ENCODE measurements around the gene PRCC. TPM values are rescaled to one million over a fixed set of nuclear protein-coding genes. Genes with fewer than 3 reads are reported as not detected.

PRCC gene
- total RNA-seq, 1 experiment from 2014 or later = 67.4 TPM

DNA sequence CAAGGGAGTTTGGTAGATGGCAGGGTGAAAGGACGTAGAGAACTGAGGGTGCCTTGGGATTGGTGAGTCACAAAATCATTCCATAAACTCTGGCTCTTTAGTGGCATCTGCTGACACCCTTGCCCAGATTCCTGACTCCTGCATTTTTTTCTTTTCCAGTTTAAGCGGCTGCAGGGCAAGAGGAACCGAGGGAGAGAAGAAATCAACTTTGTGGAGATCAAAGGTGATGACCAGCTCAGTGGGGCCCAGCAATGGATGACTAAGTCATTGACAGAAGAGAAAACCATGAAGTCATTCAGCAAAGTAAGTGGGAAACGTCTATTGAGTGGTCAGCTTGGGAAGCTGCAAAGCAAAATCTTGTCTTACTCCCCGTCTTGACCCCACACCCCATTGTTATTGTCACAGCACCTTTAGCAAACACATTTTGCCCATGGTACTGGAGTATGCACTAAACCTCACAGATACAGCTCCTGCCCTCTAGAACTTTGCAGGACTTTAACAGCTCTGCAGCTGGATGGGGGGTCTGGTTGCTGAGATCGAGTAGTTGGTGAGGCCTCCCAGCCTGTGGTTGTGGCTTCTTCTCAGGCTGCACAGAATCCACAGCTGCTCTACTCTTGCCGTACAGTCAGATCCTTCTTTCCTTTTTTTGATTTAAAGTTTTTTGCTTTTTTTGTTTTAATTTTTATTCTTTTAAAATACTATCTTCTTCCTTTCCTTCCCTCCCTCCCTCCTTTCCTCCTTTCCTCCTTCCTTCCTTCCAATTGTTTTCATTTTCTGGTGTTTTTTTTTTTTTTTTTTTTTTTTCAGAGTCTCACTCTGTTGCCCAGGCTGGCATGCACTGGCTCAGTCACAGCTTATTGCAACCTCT is 27.4 kb downstream of the PRCC start:
- DNase-seq (ENCODE audit: extremely low read depth, low read depth) = no peak

DNA sequence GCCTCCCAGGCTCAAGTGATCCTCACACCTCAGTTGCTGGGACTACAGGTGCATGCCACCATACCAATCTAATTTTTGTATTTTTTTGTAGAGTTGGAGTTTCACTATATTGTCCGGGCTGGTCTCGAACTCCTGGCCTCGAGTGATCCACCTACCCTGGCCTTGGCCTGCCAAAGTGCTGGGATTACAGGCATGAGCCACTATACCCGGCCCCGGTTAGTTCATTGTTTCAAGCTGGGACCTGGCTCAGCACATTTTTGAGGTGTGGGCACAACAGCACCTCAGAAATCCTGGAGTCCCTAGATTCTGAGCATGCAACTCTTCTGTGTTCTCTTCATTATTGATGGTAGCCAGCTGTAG is 28.0 kb downstream of the PRCC start:
- no peak for DNase-seq (ENCODE audit: extremely low read depth, low read depth)

DNA sequence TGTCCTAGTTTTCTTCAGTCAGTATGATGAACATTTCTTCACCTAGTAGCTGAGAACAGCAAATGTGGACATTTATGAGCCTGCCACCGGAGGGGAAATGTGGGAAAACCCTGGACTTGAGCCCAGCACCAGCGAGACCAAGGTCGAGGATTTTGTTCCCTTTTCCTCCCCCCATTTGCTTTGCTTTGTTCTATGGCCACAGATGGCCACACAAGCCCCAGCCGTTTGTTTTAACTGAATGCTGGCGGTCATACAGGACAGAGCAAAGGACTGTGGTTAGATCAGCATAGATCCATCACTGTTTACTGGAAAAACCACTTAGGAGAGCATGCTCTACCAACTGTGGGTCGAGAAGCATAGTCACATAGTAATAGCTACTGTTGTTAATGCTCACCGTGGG is 28.5 kb downstream of the PRCC start:
- DNase-seq (ENCODE audit: extremely low read depth, low read depth) = no peak

DNA sequence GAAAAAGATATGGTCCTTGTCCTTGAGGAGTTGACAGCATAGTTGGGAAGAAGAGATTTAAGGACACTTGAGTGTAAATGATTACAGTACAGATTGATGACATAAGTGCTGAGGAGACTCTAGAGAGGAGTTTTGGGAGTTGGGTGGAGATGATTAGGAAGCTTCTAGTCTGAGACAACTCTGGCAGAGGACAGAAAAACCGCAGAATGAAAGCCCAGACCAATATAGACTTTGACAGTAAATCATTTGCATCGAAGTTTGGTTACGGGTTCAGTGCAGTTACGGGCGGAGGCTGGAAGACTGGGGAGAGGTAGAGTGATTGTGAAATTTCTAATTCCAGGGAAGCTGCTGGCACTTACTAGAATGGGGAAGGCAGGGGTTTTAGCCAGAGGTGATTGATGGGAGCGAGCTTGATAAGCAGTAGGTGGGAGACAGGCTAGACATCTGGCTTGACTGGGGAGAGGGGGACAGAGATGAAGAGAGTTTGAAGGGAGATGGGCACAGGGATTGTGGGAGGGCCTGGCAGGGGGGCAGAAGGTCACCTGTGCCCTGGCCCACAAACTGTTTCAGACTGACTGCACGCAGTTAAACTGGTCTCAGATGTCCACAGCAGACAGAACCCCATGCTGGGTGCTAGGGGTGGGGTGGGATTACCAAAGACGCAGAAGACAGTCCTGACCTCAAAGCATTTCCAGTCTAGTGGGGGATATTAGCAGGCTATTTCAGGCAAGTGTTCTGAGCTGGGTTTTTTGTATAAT is 29.2 kb downstream of the PRCC start:
- DNase-seq (ENCODE audit: extremely low read depth, low read depth) = no peak

DNA sequence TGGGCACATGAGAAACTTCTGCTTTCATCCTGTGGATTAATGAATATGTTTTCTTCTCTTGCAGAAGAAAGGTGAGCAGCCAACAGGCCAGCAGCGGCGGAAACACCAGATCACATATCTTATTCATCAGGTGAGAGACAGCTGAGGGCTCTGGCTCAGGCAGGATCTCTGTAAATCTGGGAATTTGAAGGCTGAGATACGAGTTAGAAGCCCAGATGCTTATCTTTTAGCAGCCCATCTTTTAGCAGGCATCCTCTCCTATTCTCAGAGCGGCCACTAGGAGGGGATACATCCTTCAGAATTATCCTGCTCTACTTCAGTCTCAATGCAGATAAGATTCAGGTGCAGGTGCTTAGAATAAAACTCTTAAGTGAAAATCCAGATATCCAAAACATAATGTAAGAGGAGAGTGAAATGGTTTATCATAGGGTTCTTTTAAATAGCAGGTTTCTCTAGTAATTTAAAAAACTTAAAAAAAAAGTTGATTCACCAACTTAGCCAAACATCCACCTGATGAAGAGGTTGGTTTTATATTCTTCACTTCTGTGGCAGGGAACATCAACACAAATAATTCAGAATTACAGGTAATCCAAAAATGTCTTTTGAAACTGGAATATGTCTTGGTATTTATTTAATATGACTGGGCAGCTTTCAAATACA is 30.0 kb downstream of the PRCC start:
- peak; percentile 81 for DNase-seq (ENCODE audit: extremely low read depth, low read depth)

DNA sequence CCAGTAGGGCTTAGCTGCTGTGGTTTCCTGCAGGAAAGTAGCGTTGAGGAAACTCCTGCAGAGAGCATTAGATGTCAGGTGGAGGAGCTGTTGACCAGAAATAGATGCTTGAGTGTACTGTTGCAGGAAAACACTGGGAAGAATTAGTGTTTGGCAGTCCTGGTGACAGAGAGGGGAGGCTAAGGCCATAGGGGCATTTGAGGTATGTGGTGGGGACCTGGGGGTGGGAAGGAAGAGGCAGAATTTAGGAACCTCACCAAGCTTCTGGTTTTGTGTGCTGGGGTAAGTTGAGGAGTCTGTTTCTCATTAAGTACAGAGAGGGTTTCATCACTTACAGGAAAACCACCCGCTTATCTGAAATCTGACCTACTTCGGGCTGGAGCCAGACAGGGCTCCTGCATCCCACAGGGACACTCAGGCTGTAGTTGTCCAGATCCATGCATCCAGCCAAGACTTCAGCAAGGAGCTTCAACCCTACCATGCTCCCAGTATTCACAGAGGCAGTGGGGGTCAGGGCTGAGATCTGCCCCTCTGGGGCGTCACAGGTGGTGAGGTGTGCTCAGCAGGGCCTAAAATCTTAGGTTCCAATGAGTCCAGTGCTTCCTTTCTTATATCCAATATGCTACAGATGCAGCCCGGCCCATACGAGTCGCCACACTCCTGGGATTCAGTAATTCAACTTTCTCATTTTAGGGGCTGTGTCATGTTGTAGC is 34.2 kb downstream of the PRCC start:
- no peak for DNase-seq (ENCODE audit: extremely low read depth, low read depth)

DNA sequence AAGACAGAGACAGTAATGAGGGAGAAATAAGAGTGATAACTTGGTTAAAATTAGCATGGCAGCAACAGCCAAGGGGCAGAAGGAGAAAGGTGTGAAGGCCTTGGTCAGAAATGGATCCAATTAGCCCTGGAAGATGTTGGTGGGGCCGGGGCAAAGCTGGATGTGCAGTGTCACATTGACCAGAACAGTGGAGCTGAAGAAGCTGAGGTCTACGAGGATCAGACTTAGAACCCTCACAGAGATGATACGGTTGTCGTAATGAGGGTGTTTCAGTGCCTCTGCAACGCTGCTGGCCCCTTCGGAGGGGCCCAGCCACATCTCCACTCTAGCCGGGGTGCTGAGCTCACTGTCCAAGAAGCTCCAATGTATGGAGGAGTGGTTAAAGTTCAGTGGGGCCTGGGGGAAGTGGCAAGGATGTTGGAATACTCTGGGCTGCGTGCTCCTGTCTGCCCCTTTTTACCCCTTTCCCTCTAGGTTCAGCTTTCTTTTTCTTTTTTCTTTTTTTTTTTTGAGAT is 35.1 kb downstream of the PRCC start:
- no peak for DNase-seq (ENCODE audit: extremely low read depth, low read depth)

DNA sequence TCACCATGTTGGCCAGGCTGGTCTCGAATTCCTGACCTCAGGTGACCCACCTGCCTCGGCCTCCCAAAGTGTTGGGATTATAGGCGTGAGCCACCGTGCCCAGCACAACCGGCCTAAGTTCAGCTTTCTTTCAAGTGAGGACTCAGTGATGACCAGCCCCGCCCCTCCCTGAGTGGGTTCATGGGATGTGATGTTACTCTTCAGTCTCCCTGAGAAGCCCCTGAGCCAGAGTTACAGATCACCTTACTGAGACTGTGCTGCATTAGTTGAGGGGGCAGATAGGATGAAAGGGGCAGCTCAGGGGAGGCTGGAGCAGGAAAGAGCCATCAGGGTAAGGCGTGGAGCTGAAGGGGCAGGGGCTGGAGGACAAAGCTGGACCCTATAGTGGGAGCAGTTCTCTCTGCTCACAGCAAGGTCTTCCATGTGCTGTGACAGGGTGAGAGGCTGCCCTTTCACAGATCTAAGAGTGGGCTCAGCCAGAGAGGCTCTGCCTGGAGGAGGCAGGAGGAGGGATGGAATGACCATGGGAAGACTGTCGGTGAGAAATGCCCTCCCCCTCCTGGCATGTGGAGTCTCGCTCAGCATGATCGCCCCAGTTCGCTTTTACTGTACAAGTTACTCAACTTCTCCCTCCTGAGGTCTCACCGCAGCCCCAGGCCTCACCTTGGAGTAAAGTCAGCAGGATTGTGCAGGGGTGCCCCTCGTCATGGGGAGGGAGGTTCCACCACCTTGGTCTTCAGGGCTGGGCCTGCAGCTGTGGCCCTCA is 35.9 kb downstream of the PRCC start:
- no peak for DNase-seq (ENCODE audit: extremely low read depth, low read depth)

DNA sequence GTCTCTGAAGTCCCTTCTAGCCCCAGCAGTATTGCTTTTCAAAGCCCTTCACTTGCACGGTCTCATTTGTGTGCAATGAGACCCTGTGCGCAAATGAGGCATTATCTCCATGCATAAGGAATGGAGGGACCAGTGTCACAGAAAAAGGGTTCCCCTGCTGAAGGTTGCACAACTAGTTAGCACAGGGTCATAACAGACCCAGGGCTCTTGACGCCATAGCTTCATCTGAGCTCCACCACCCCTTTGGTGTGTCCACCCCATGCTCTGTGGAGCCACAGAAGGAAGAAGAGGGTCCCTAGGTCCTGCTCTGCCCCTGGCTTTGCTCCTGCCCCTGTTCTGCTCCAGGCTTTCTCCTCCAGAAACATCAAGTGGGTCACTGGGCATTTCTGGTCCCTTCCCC is 36.7 kb downstream of the PRCC start:
- DNase-seq (ENCODE audit: extremely low read depth, low read depth) = no peak

DNA sequence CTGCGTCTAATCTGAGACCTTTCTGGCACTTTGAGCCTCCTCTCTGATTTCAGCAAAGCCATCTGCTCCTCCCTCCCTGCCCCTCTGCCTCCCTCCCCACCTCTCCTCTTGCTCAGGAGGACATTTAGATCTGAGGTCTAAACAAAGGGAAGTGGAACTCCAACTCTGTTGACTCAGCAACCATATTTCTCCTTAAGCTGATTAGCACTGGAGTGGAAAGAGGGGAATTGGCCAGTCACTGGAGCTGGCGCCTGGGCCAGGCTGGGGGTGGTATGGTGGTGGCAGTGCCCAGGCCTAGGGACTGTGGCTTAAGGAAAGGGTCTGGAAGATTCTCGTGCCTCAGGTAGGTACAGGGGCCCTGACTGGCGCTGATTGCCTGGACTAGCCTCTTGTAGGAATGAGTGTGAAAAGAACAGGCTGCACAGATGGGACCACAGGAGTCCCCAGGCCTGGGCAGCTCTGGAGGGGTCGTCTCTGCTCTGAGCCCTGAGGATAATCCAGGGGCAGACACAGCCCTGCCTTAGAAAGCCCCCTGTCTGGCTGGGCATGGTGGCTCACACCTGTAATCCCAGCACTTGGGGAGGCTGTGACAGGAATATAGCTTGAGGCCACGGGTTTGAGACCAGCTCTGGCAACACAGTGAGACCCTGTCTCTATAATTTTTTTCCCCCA is 37.4 kb downstream of the PRCC start:
- DNase-seq (ENCODE audit: extremely low read depth, low read depth) = no peak

DNA sequence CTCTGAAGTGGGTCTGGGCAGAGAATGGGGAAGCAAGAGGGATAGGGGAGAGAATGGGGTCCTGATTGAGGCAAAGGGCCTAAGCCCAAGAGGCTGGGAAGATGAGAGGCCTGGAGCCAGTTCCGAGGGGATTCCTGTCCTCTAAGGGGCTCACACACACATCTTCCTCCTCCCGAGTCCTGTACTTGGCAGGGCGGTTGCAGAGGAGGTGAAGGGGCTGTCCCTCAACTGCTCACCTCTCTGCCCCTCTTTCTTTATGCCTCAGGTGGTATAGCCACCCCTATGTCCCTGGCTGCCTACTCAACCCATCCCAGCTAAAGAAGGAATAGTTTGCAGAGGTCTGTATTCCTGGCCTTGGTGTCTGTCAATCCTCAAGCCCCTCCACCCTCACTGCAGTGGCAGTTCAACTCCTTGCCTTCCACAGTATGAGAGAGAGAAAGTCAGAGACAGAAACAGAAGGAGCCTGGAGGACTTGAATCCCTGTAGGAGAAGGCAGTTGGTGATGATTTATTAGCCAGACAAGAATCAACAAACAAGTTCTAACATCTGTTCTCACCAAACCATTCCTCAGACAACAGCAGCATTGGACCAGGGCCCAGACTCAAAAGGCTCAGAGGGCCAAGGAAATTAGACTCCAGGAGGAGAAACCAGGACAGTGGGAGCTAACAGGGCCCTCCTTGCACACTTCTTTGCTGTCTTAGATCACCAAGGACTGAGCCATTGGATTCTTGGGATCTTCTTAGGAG is 38.6 kb downstream of the PRCC start:
- no peak for DNase-seq (ENCODE audit: extremely low read depth, low read depth)

DNA sequence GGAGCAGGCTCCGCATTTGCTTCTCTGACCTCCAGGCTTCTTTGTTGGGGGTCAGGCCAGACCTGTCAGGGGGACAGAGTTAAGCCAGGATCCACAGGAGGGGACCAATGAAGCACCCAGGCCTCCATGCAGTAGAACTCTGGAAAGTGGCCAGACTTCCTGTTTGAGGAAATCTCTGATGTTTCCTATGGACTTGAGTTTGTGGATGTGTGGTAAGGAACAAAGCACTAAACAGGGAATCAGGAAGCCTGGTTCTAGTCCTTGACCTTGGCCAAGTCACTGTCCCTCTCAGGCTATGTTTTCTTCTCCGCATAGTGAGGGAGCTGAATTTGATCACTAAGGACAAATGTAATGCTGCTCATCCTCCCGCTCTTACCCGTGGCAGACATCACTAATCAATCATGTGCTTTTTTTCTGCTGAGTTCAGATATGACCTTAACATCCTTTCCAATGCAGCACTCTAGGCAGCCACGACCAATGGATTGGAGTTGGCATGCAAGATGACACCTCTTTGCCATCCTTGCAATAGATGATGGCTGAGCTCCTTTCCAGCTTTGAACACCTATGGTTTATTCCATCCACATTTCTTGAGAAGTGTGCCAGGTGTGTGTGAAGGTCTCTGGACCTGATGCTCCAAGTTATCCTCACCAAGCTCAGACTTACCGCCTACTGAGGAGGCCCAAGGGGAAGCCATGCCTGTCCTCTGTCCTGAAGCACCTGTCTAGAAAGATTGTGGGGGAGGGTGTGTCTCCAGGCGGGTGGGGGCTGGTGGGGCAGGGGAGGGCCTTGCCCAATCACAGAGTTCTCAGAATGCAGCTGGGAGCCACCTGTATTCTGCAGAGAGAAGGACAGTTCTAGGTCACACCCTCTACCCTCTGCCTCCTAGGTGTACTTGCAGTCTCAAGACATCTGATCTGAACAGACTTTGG is 39.4 kb downstream of the PRCC start:
- DNase-seq (ENCODE audit: extremely low read depth, low read depth) = no peak

DNA sequence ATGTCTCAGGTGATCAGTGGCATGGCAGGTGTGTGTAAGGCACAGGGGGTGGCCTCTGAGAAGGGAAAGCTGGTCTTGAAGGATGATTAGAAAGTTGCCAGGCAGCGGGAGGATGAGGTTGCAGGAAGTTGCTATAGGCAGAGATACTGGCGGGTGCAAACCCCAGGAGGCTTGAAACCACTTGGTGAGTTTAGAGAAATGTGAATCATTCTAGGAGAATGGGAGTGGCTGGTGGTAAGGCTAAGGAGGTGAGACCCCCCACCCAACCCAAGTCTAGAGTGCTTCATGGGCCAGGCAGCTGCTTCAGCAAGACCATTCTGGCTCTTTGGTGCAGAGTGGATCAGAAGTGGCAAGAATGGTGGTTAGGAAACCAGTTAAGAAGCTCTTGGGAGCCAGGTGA is 40.3 kb downstream of the PRCC start:
- DNase-seq (ENCODE audit: extremely low read depth, low read depth) = no peak

DNA sequence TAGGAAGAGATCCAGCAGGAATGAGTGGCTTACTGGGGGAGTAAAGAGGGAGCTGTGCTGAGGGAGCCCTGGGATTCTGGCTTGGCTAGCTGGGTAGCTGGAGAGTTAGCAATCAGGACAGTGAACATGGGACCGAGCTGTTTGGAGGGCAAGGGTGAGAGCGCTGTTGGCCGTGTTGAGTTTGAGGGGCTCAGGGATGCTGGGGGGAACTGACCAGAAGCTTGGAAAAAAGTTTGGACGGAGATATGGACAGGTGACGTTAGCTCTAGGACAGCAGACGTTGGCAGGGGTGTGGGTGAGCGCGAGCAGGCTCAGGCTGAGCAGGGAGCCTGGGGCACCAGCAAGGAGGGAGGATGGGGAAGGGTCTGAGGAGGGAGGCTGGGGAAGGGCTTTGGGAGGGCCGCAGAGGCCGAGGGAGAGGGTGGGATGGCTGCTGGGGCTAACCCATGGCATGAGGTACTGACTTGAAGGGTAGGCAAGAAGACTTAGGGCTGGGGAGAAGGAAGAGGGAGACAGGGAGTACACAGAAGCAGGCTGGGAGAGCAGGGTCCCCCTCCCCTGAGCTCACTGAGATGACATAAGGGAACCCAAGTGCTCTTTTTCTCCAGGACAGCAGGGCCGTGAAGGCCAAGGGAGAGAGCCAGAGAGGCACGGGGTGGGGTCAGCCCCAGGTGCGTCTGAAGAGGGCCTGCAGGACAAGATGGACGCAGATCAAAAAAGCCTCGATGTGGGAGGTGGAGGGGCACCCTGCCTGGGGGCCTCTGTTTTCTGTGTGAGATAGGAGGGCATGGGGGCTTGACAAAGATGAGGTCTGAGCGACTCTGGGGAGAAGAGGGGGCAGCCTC is 41.1 kb downstream of the PRCC start:
- DNase-seq (ENCODE audit: extremely low read depth, low read depth) = no peak

DNA sequence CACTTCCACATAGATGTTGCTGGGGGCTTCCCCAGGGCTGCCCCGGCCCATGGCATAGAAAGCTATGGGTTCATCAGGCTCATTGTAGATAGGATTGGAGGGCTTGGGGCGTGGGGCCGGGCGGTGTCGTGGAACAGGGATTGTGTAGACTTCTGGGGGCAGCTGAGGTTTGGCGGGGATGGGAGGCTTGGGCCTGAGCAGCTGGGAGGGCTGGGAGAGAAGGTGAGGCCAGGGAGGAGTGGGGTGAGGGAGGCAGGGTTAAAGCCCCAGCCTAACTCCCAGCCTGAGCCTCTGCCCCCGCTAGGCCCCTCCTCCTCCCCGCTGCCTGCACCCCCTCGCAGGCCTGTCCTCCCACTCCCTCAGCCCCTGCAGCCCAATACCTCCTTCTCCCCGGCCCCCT is 41.9 kb downstream of the PRCC start:
- DNase-seq (ENCODE audit: extremely low read depth, low read depth) = no peak

DNA sequence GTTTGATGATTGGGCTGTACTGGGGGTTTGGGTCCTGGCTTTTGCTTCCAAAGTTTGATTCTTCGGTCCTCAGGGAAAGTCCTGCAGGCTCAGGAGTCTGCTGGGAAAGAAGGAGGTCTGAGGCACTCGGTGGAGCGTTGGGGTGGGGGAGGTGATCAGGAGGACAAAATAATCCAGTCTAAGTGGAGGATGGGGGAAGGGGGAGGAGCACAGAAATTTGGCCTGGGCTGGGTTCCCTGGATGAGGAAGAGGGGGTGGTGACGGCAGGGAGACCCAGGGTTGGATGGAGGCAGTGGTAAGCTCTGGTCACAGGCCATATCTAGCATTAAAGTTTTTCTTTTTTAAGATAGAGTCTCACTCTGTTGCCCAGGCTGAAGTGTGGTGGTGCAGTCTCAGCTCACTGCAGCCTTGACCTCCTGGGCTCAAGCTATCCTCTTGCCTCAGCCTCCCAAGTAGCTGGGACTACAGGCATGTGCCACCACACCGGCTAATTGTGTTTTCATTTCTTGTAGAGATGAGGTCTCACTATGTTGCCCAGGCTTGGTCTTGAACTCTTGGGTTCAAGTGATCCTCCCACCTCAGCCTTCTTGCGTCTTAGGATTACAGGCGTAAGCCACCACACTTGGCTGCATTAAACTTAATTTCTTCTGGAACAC is 42.5 kb downstream of the PRCC start:
- no peak for DNase-seq (ENCODE audit: extremely low read depth, low read depth)
